ENCODE data around the gene TIMM44.

TIMM44 gene

GRCh38 chr19:7927605-7928333 is 15.7 kb downstream of the TIMM44 start:
- H3K23ac ChIP-seq (ENCODE audit: low read depth, low read length, poor library complexity), result peak overlapping the region; percentile 52
- peaks cover 17% of the 10 kb centered on the region for H3K79me1 ChIP-seq (ENCODE audit: low read depth, low read length)
- H3K36me3 ChIP-seq (replicated peaks in 1 of 2; ENCODE audit: control insufficient read depth in 2 of 2, insufficient read depth in 2 of 2, low read length in 2 of 2), result peaks cover 29 to 62% of the 10 kb centered on the region in 2 donors
- peak overlapping the region; percentile 75 for H2BK5ac ChIP-seq (ENCODE audit: low read length)
- no peak overlapping the region for H2BK120ac ChIP-seq (ENCODE audit: low read depth, low read length)
- no peak overlapping the region for H3K4me2 ChIP-seq (ENCODE audit: insufficient read depth, low read length, poor library complexity, severe bottlenecking)
- peak overlapping the region in 1 of 2 donors; percentile 59 for H3K4me3 ChIP-seq (ENCODE audit: low read length in 2 of 2)
- no peak overlapping the region for H3K14ac ChIP-seq (ENCODE audit: low read length)
- no CpG with 5 or more reads among the region's 23 CpGs for WGBS, 2 donors (ENCODE audit: extremely low coverage in 2 of 2, insufficient read length in 2 of 2, insufficient replicate concordance in 1 of 2)
- H4K91ac ChIP-seq (ENCODE audit: low read depth, low read length, poor library complexity), result peak overlapping the region; percentile 53
- H3K9me3 ChIP-seq (replicated peaks in 1 of 2; ENCODE audit: control insufficient read depth in 2 of 2, insufficient read depth in 1 of 2, low read depth in 1 of 2, low read length in 2 of 2), result no peaks in the 10 kb centered on the region
- no peak overlapping the region for H3K18ac ChIP-seq (ENCODE audit: low read length)
- peak overlapping the region; percentile 14 for H2AK5ac ChIP-seq (ENCODE audit: low read depth, low read length)
- H3K4ac ChIP-seq (ENCODE audit: low read length), result no peak overlapping the region
- H3K27ac ChIP-seq (replicated peaks; ENCODE audit: low read length), result no peak overlapping the region
- H3K9ac ChIP-seq (ENCODE audit: low read depth, low read length, poor library complexity), result peak overlapping the region; percentile 80
- H4K8ac ChIP-seq (ENCODE audit: low read depth, low read length), result no peak overlapping the region
- no peaks in the 10 kb centered on the region for H3K27me3 ChIP-seq (ENCODE audit: control insufficient read depth in 3 of 3, insufficient read depth in 3 of 3, low read depth in 1 of 3, low read length in 3 of 3)
- DNase-seq (ENCODE audit: low spot score), result no peak
- peak overlapping the region; percentile 58 for H2BK12ac ChIP-seq (ENCODE audit: low read length)
- no peak overlapping the region for H2BK15ac ChIP-seq (ENCODE audit: low read length)
- no peak overlapping the region for H2AFZ ChIP-seq (ENCODE audit: low read length)
- peaks cover 8 to 17% of the 10 kb centered on the region in 2 donors for H3K4me1 ChIP-seq (ENCODE audit: control insufficient read depth in 2 of 2, insufficient read depth in 1 of 2, low read depth in 1 of 2, low read length in 2 of 2)

- H3K9me3 ChIP-seq (replicated peaks in 1 of 2; ENCODE audit: control insufficient read depth in 2 of 2, insufficient read depth in 1 of 2, low read depth in 1 of 2, low read length in 2 of 2), result no peaks in the 10 kb centered on the region
- peaks cover 8 to 17% of the 10 kb centered on the region in 2 donors for H3K4me1 ChIP-seq (ENCODE audit: control insufficient read depth in 2 of 2, insufficient read depth in 1 of 2, low read depth in 1 of 2, low read length in 2 of 2)
- H3K9ac ChIP-seq (ENCODE audit: low read depth, low read length, poor library complexity), result no peak overlapping the region
- peak overlapping the region in 1 of 2 donors; percentile 59 for H3K4me3 ChIP-seq (ENCODE audit: low read length in 2 of 2)
- H2BK5ac ChIP-seq (ENCODE audit: low read length), result peak overlapping the region; percentile 75
- H3K27me3 ChIP-seq (ENCODE audit: control insufficient read depth in 3 of 3, insufficient read depth in 3 of 3, low read depth in 1 of 3, low read length in 3 of 3), result no peaks in the 10 kb centered on the region
- no peak overlapping the region for H2BK120ac ChIP-seq (ENCODE audit: low read depth, low read length)
- no peak for DNase-seq (ENCODE audit: low spot score)
- H4K8ac ChIP-seq (ENCODE audit: low read depth, low read length), result no peak overlapping the region
- H2AK5ac ChIP-seq (ENCODE audit: low read depth, low read length), result peak overlapping the region; percentile 61
- H2BK15ac ChIP-seq (ENCODE audit: low read length), result peak overlapping the region; percentile 1
- H3K18ac ChIP-seq (ENCODE audit: low read length), result no peak overlapping the region
- WGBS, 2 donors (ENCODE audit: extremely low coverage in 2 of 2, insufficient read length in 2 of 2, insufficient replicate concordance in 1 of 2), result no CpG with 5 or more reads among the region's 32 CpGs
- peak overlapping the region; percentile 21 for H3K14ac ChIP-seq (ENCODE audit: low read length)
- peak overlapping the region; percentile 91 for H3K23ac ChIP-seq (ENCODE audit: low read depth, low read length, poor library complexity)
- H3K36me3 ChIP-seq (replicated peaks in 1 of 2; ENCODE audit: control insufficient read depth in 2 of 2, insufficient read depth in 2 of 2, low read length in 2 of 2), result peaks cover 30 to 62% of the 10 kb centered on the region in 2 donors
- H2AFZ ChIP-seq (ENCODE audit: low read length), result peak overlapping the region; percentile 85
- H3K4ac ChIP-seq (ENCODE audit: low read length), result no peak overlapping the region
- H2BK12ac ChIP-seq (ENCODE audit: low read length), result peak overlapping the region; percentile 25
- no peak overlapping the region for H3K27ac ChIP-seq (replicated peaks; ENCODE audit: low read length)
- no peak overlapping the region for H3K4me2 ChIP-seq (ENCODE audit: insufficient read depth, low read length, poor library complexity, severe bottlenecking)
- H4K91ac ChIP-seq (ENCODE audit: low read depth, low read length, poor library complexity), result no peak overlapping the region
- H3K79me1 ChIP-seq (ENCODE audit: low read depth, low read length), result peaks cover 22% of the 10 kb centered on the region
These were observed 16.5 kb downstream of the TIMM44 start for GRCh38 chr19:7926727-7927604.

GRCh38 chr19:7926021-7926726 is 17.3 kb downstream of the TIMM44 start, which contains the start of gene CTXN1:
Gene CTXN1 (minus strand): TSS chr19:7926135. CDS start chr19:7925538, 597 bp downstream.
- Histone ChIP-seq H3K4me3 (ENCODE audit: low read length in 2 of 2) (peak within 1 kb of the TSS; percentile 51 to 94), H4K8ac (ENCODE audit: low read depth, low read length) (peak within 1 kb of the TSS; percentile 96), H3K27ac (replicated peaks; ENCODE audit: low read length) (peak within 1 kb of the TSS; percentile 85), H4K91ac (ENCODE audit: low read depth, low read length, poor library complexity) (no peak within 1 kb of the TSS), H2BK5ac (ENCODE audit: low read length) (peak within 1 kb of the TSS; percentile 82), H3K9me3 (replicated peaks in 1 of 2; ENCODE audit: control insufficient read depth in 2 of 2, insufficient read depth in 1 of 2, low read depth in 1 of 2, low read length in 2 of 2) (no peaks in the 10 kb centered on the region), H3K79me1 (ENCODE audit: low read depth, low read length) (peaks cover 19% of the 10 kb centered on the region), H3K14ac (ENCODE audit: low read length) (peak within 1 kb of the TSS; percentile 98), H3K18ac (ENCODE audit: low read length) (peak within 1 kb of the TSS; percentile 97), H3K4me2 (ENCODE audit: insufficient read depth, low read length, poor library complexity, severe bottlenecking) (peak within 1 kb of the TSS; percentile 96), H2BK120ac (ENCODE audit: low read depth, low read length) (no peak within 1 kb of the TSS), H3K23ac (ENCODE audit: low read depth, low read length, poor library complexity) (peak within 1 kb of the TSS; percentile 91), H2AFZ (ENCODE audit: low read length) (peak within 1 kb of the TSS; percentile 85), H3K36me3 (replicated peaks in 1 of 2; ENCODE audit: control insufficient read depth in 2 of 2, insufficient read depth in 2 of 2, low read length in 2 of 2) (peaks cover 26 to 59% of the 10 kb centered on the region in 2 donors), H3K4ac (ENCODE audit: low read length) (no peak within 1 kb of the TSS), H2AK5ac (ENCODE audit: low read depth, low read length) (peak within 1 kb of the TSS; percentile 92), H3K27me3 (ENCODE audit: control insufficient read depth in 3 of 3, insufficient read depth in 3 of 3, low read depth in 1 of 3, low read length in 3 of 3) (no peaks in the 10 kb centered on the region), H3K4me1 (ENCODE audit: control insufficient read depth in 2 of 2, insufficient read depth in 1 of 2, low read depth in 1 of 2, low read length in 2 of 2) (peaks cover 14 to 23% of the 10 kb centered on the region in 2 donors), H3K9ac (ENCODE audit: low read depth, low read length, poor library complexity) (peak within 1 kb of the TSS; percentile 95), H2BK15ac (ENCODE audit: low read length) (peak within 1 kb of the TSS; percentile 75), H2BK12ac (ENCODE audit: low read length) (peak within 1 kb of the TSS; percentile 25)
- no CpG with 5 or more reads among the region's 65 CpGs for WGBS, 2 donors (ENCODE audit: extremely low coverage in 2 of 2, insufficient read length in 2 of 2, insufficient replicate concordance in 1 of 2)
- DNase-seq (ENCODE audit: low spot score), result peak; percentile 72

Data from neuronal stem cell (in vitro differentiated cells).